Occipital lobe (tissue), 2 donors: Measurements from ENCODE around the gene NIPAL1. TPM values are rescaled to one million over a fixed set of nuclear protein-coding genes. Genes with fewer than 3 reads are reported as not detected.

ENCODE experiments used
- DNase-seq: peaks from one replicate; lab custom pipeline; 2025; lab: John Stamatoyannopoulos, UW
- total RNA-seq: library from RNA; depleted of rRNA; stranded (reverse); fragments of >200 nt; gene quantifications from one replicate; pipeline ENCODE4 v1.2.3, GENCODE V29; 2014

The NIPAL1 gene
- total RNA-seq, 1 donor from 2014 or later, result 0.94 TPM

GRCh38 chr4:48025005-48025404 is 8.4 kb downstream of the NIPAL1 start:
- DNase-seq, result no peak

GRCh38 chr4:48027653-48028052 is 11.1 kb downstream of the NIPAL1 start:
- DNase-seq, result no peak

GRCh38 chr4:48028696-48029095 is 12.1 kb downstream of the NIPAL1 start:
- DNase-seq, result no peak

GRCh38 chr4:48030470-48030869 is 13.9 kb downstream of the NIPAL1 start:
- DNase-seq, result no peak

- DNase-seq, result no peak
These were observed 15.4 kb downstream of the NIPAL1 start for GRCh38 chr4:48031802-48032525.

GRCh38 chr4:48032721-48033120 is 16.1 kb downstream of the NIPAL1 start:
- no peak for DNase-seq

- DNase-seq, result no peak
These were observed 16.8 kb downstream of the NIPAL1 start for GRCh38 chr4:48033412-48033811.

GRCh38 chr4:48033825-48034413 is 17.3 kb downstream of the NIPAL1 start:
- DNase-seq, result no peak

GRCh38 chr4:48035952-48036351 is 19.4 kb downstream of the NIPAL1 start:
- no peak for DNase-seq

GRCh38 chr4:48037117-48037462 is 20.5 kb downstream of the NIPAL1 start:
- DNase-seq, result no peak

GRCh38 chr4:48038666-48039065 is 22.1 kb downstream of the NIPAL1 start:
- DNase-seq, result no peak

- no peak for DNase-seq
These were observed 23.0 kb downstream of the NIPAL1 start for GRCh38 chr4:48039561-48039960.

- no peak for DNase-seq
These were observed 25.1 kb downstream of the NIPAL1 start for GRCh38 chr4:48041535-48042137.

GRCh38 chr4:48042979-48043461 is 26.4 kb downstream of the NIPAL1 start:
- DNase-seq, result no peak

GRCh38 chr4:48043504-48043903 is 26.9 kb downstream of the NIPAL1 start:
- no peak for DNase-seq

- DNase-seq, result no peak
These were observed 27.7 kb downstream of the NIPAL1 start for GRCh38 chr4:48044298-48044697.

GRCh38 chr4:48046059-48046458 is 29.5 kb downstream of the NIPAL1 start:
- DNase-seq, result no peak

- DNase-seq, result no peak
These were observed 30.9 kb downstream of the NIPAL1 start for GRCh38 chr4:48047421-48047844.

GRCh38 chr4:48047896-48048295 is 31.3 kb downstream of the NIPAL1 start:
- DNase-seq, result no peak

- no peak for DNase-seq
These were observed 32.9 kb downstream of the NIPAL1 start for GRCh38 chr4:48049483-48049882.

- no peak for DNase-seq
These were observed 34.5 kb downstream of the NIPAL1 start for GRCh38 chr4:48051078-48051477.

- no peak for DNase-seq
These were observed 42.3 kb downstream of the NIPAL1 start for GRCh38 chr4:48058617-48059530.
